ENCODE results near the gene FAM161A.

DNA sequence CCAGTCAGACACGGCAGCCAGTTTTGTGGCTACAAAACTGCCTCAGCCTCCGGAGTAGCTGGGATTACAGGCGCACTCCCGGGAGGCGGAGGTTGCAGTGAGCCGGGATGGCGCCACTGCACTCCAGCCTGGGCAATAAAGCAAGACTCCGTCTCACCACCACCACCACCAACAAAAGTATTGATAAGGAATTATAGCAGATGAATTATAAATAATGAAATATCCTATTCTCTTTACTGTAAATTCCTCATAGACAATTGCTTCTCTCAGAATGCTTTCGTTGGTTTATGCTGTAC is 1.4 kb upstream of the FAM161A start:
- TF ChIP-seq, protein P1, sequence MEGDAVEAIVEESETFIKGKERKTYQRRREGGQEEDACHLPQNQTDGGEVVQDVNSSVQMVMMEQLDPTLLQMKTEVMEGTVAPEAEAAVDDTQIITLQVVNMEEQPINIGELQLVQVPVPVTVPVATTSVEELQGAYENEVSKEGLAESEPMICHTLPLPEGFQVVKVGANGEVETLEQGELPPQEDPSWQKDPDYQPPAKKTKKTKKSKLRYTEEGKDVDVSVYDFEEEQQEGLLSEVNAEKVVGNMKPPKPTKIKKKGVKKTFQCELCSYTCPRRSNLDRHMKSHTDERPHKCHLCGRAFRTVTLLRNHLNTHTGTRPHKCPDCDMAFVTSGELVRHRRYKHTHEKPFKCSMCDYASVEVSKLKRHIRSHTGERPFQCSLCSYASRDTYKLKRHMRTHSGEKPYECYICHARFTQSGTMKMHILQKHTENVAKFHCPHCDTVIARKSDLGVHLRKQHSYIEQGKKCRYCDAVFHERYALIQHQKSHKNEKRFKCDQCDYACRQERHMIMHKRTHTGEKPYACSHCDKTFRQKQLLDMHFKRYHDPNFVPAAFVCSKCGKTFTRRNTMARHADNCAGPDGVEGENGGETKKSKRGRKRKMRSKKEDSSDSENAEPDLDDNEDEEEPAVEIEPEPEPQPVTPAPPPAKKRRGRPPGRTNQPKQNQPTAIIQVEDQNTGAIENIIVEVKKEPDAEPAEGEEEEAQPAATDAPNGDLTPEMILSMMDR (IDR thresholded peaks at IDR 0.05; ENCODE audit: poor library complexity, severe bottlenecking) = no peak
- TF ChIP-seq SMC3 (conservative IDR thresholded peaks at IDR 0.05; ENCODE audit: poor library complexity) (no peak), EP300 (conservative IDR thresholded peaks at IDR 0.05; ENCODE audit: poor library complexity, severe bottlenecking) (no peak), MXI1 (conservative IDR thresholded peaks at IDR 0.05; ENCODE audit: poor library complexity, severe bottlenecking) (no peak), EZH2 (IDR thresholded peaks at IDR 0.05; ENCODE audit: borderline replicate concordance, insufficient read depth, low read length, poor library complexity, severe bottlenecking) (no peak), POLR2AphosphoS5 (IDR thresholded peaks at IDR 0.05) (peak; percentile 21)
- TF ChIP-seq, protein P2, sequence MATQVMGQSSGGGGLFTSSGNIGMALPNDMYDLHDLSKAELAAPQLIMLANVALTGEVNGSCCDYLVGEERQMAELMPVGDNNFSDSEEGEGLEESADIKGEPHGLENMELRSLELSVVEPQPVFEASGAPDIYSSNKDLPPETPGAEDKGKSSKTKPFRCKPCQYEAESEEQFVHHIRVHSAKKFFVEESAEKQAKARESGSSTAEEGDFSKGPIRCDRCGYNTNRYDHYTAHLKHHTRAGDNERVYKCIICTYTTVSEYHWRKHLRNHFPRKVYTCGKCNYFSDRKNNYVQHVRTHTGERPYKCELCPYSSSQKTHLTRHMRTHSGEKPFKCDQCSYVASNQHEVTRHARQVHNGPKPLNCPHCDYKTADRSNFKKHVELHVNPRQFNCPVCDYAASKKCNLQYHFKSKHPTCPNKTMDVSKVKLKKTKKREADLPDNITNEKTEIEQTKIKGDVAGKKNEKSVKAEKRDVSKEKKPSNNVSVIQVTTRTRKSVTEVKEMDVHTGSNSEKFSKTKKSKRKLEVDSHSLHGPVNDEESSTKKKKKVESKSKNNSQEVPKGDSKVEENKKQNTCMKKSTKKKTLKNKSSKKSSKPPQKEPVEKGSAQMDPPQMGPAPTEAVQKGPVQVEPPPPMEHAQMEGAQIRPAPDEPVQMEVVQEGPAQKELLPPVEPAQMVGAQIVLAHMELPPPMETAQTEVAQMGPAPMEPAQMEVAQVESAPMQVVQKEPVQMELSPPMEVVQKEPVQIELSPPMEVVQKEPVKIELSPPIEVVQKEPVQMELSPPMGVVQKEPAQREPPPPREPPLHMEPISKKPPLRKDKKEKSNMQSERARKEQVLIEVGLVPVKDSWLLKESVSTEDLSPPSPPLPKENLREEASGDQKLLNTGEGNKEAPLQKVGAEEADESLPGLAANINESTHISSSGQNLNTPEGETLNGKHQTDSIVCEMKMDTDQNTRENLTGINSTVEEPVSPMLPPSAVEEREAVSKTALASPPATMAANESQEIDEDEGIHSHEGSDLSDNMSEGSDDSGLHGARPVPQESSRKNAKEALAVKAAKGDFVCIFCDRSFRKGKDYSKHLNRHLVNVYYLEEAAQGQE (IDR thresholded peaks at IDR 0.05; ENCODE audit: borderline replicate concordance) = no peak

Measured in neural cell (in vitro differentiated cells).